GM23248 (cell line): ENCODE measurements around the gene VKORC1L1.
"Not testable (repeated sequence)": the region's sequence is repeated elsewhere in the genome, so short reads cannot be mapped to it uniquely, and the experiment has no call there.

Source experiments
- EZH2 ChIP-seq: fragments of 200-600 bp; sonication (generic); IDR thresholded peaks from 2 replicates; pipeline ENCODE4 v1.6.1; 2018; ENCODE audit warnings: antibody characterized with exemption, mild to moderate bottlenecking; ENCODE audit not compliant: insufficient read depth, poor library complexity, severe bottlenecking
- EZH2phosphoT487 ChIP-seq: fragments of 200-600 bp; sonication (generic); IDR thresholded peaks from 2 replicates; pipeline ENCODE4 v1.6.1; 2018; ENCODE audit warnings: antibody characterized with exemption, moderate library complexity, mild to moderate bottlenecking, low read depth; ENCODE audit not compliant: insufficient read depth

DNA sequence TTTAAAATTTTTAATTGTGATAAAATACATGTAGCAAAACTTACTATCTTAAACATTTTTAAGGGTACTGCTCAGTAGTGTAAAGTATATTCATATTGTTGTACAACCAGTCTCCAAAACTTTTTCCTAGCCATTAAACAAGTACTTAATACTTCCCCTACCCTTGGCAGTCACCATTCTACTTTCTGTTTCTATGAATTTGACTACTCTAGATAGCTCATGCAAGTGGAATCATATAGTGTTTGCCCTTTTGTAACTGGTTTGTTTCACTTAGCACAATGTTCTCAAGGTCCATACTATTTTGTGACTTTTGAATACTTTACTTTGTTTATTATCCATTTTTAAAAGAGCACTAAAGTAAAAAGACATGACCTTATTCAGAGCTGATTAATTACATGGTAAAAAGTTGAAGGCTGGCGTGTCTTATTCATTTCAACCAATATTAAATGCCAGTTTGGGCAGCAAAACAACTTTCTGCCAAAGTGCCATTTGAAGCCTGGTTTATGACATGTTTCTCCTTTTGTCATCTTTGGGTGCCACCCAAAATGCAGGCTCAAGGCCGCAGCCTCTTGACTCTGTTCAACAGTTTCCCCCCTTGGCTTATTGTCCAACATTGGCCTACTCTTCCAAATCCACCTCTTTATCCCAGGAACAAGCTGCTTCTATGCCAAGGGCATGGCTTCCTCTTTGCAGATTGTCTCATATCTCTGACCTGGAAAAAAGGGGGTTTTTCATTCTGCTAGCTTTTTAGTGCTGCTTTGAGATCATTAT is 26.0 kb downstream of the VKORC1L1 start:
- not testable (repeated sequence) for TF ChIP-seq EZH2, EZH2phosphoT487
